ENCODE results near the gene TRMU. TPM values are rescaled to one million over a fixed set of nuclear protein-coding genes. Genes with fewer than 3 reads are reported as not detected.

TRMU gene
- total RNA-seq, 2 experiments from 2014 or later: 87.2 to 98.1 TPM

DNA sequence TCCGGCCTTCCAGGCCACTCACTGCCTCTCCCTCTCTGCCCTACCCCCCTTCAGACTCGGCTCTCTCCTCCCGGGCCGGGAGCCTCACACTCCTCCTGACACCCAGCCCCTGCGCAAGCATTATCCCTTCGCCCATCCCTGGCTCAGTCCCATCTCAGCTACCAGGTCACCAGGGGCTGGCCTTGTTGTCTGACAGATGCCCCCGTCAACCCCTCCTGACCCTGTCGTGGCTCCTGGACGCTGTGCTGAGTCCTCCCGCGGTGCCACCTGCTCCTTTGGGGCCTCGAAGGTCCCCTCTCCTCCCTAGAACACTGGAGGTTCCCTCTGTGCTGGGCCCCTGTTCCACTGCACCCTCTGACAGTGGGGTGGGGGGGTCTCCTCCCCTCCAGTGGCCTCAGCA lies 32.9 kb downstream of the TRMU start:
- Mint-ChIP-seq H3K27me3 (peaks cover 2% of the 10 kb centered on the region), H3K27ac (no peak overlapping the region), H3K36me3 (ENCODE audit: low read depth) (no peaks in the 10 kb centered on the region), H3K4me1 (ENCODE audit: low read depth) (peaks cover 26% of the 10 kb centered on the region), H3K4me3 (no peak overlapping the region), H3K9me3 (no peaks in the 10 kb centered on the region)
- ATAC-seq: no peak
- POLR2A ChIA-PET: no interaction called here
- intact Hi-C loops (cut with micrococcal nuclease): no loop called here
- TF ChIP-seq, protein P1, sequence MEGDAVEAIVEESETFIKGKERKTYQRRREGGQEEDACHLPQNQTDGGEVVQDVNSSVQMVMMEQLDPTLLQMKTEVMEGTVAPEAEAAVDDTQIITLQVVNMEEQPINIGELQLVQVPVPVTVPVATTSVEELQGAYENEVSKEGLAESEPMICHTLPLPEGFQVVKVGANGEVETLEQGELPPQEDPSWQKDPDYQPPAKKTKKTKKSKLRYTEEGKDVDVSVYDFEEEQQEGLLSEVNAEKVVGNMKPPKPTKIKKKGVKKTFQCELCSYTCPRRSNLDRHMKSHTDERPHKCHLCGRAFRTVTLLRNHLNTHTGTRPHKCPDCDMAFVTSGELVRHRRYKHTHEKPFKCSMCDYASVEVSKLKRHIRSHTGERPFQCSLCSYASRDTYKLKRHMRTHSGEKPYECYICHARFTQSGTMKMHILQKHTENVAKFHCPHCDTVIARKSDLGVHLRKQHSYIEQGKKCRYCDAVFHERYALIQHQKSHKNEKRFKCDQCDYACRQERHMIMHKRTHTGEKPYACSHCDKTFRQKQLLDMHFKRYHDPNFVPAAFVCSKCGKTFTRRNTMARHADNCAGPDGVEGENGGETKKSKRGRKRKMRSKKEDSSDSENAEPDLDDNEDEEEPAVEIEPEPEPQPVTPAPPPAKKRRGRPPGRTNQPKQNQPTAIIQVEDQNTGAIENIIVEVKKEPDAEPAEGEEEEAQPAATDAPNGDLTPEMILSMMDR (IDR thresholded peaks at IDR 0.05): no peak
- CTCF ChIA-PET: interaction anchor here (0.7 to 2.9 kb wide), 22 partner anchors 12 to 288 kb away, joined by 3 to 46 read pairs (median 4); partner anchors contain the start of genes CELSR1 and TRMU
- DNase-seq: no peak

DNA sequence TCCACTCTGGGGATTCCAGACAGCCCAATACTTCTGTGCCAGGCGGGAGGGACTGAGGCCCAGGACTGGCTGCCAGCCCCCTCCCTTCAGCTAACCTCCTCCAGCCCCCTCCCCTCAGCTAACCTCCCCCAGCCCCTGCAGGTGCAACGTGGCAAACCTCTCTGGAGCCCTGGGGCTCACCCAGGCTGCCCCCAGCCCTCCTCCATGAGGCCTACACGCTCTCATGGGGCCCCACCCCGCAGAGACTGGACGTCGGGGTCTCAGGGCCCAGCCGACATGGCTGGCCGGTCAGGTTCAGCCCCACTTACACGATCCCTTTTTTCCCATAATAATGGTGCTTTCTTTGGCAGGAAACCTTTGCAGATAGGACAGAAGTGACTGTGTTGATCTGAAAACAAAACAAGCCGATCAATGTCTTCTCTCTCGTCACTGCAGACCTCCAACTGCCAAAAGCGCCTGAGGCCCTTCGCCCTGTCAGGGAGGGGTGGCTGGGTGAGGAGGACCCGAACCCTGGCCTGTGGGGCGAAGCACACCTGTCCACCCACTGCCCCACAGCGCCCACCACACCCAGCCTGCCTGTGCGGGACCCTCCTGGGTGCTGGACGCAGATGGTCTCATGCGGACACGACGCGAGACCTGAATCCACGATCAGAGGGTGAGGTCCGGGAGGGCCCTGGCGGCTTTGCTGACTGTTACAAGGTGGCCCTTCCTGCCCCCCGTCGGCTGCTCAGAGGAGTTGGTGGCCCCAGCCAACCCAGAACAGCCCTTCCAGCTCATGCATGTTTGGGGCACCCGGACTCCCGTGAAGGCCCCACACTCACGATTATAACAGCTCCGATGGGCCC lies 33.6 kb downstream of the TRMU start:
- CTCF ChIA-PET: interaction anchor here (0.6 to 2.9 kb wide), 4 partner anchors 173 to 195 kb away, joined by 3 to 46 read pairs (median 4); no protein-coding TSS in a partner anchor
- H3K27ac Mint-ChIP-seq: no peak overlapping the region
- DNase-seq (no peak), ATAC-seq (no peak)
- peaks cover 31% of the 10 kb centered on the region for H3K4me1 Mint-ChIP-seq (ENCODE audit: low read depth)
- intact Hi-C loops (cut with micrococcal nuclease): no loop called here
- peaks cover 5% of the 10 kb centered on the region for H3K27me3 Mint-ChIP-seq
- POLR2A ChIA-PET: no interaction called here
- TF ChIP-seq, protein P1 (IDR thresholded peaks at IDR 0.05): no peak
- H3K36me3 Mint-ChIP-seq (ENCODE audit: low read depth): no peaks in the 10 kb centered on the region
- no peaks in the 10 kb centered on the region for H3K9me3 Mint-ChIP-seq
- no peak overlapping the region for H3K4me3 Mint-ChIP-seq

DNA sequence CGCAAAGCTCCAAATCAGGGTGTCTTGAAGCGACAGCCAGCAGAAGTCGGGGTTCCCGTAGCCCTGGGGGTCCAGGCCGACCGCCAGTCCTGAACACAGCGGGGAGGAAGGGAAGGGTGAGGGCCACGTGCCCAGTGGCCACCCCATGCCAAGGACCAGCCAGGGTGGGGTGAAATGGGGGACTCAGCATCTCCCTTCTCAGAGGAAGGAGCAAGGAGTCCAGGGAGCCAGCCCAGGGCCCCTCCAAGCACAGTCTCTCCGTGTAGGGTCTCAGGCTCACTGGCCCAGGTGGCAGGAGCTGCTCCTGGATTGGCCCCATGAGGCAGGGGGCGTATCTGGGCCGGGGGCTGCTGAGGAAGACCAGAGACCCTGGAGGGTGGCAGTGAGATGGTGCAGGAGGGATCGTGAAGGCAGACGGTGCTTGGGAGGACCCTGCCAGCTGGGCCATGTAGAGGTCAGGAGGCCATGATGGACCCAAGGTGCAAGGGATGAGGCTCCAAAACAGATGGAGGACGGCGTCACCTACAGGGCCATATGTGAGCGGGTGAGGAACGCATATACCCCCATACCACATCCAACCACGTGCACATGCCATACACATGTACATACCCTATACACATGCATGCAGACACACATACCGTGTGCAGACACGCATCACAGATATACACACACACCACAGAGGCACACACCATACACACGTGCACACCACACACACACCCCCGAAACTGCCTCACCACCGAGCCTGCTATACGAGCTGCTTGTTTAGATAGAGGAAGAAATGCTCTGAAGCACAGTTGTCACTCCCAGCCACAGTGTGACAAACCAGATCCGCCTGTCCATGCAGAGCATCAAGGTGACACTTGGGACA lies 34.4 kb downstream of the TRMU start:
- Mint-ChIP-seq H3K27ac (no peak overlapping the region), H3K4me1 (ENCODE audit: low read depth) (peaks cover 36% of the 10 kb centered on the region), H3K9me3 (no peaks in the 10 kb centered on the region), H3K27me3 (peaks cover 5% of the 10 kb centered on the region), H3K36me3 (ENCODE audit: low read depth) (no peaks in the 10 kb centered on the region), H3K4me3 (no peak overlapping the region)
- TF ChIP-seq, protein P1 (IDR thresholded peaks at IDR 0.05): no peak
- ATAC-seq (no peak), DNase-seq (no peak)
- CTCF ChIA-PET: interaction anchor here (0.5 to 1.6 kb wide), 4 partner anchors 172 to 646 kb away, joined by 3 to 5 read pairs (median 4); no protein-coding TSS in a partner anchor
- POLR2A ChIA-PET: interaction anchor here (0.6 kb wide), 1 partner anchor 314 kb away, joined by 3 read pairs; no protein-coding TSS in a partner anchor
- intact Hi-C loops (cut with micrococcal nuclease): no loop called here

DNA sequence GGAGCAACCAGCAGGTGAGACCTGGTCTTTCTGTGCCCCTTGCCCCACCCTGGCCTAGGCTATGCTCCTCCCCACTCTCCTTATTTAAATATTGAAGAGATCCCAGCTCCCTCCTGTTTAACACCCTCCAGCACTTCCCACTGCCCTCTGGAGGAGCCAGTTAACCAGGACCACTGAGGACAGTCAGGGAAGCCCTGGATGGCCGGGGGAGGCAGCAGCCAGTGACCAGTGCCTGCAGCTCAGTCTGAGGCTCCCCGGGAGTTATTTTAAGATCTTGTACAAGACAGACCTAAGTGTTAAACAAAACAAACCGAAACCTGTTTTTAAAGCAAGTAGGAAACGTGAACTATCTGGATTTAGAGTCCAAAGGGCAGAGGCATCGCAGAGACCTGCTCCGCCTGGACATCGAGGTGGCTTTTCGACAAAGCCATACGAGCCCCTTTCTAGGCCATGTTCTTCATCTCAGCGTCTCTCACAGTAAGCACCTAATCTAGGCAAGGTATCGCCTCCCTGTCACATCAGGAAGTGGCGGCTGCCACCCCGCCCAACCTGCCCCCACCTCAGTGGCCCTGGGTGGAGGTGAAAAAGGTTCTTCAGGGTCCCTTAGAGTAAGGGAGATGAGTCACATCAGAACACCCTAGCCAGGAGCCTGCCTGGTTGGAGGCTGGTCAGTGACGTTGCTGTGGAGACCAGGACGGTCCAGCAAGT lies 35.2 kb downstream of the TRMU start:
- Mint-ChIP-seq H3K27me3 (peaks cover 5% of the 10 kb centered on the region), H3K9me3 (peaks cover 6% of the 10 kb centered on the region), H3K36me3 (ENCODE audit: low read depth) (peaks cover 3% of the 10 kb centered on the region), H3K27ac (no peak overlapping the region), H3K4me3 (no peak overlapping the region), H3K4me1 (ENCODE audit: low read depth) (peaks cover 38% of the 10 kb centered on the region)
- ATAC-seq (peak; percentile 59), DNase-seq (peak; percentile 42)
- TF ChIP-seq, protein P1 (IDR thresholded peaks at IDR 0.05): no peak
- ChIA-PET CTCF (interaction anchor here (0.5 to 1.6 kb wide), 3 partner anchors 171 to 646 kb away, joined by 3 to 5 read pairs (median 4); no protein-coding TSS in a partner anchor), POLR2A (interaction anchor here (0.7 kb wide), 1 partner anchor 14 kb away, joined by 5 read pairs; no protein-coding TSS in a partner anchor)
- intact Hi-C loops (cut with micrococcal nuclease): no loop called here
